ENCODE measurements around the gene ERFE. TPM values are rescaled to one million over a fixed set of nuclear protein-coding genes. Genes with fewer than 3 reads are reported as not detected.

Gene ERFE
- total RNA-seq, 2 experiments from 2014 or later: 0.07 to 0.39 TPM

GRCh38 chr2:238128534-238129001 is 30.2 kb upstream of the ERFE start:
- intact Hi-C loops (cut with DNase I, micrococcal nuclease): no loop called here
- ATAC-seq (no peak), DNase-seq (no peak)
- H3K9me3 Mint-ChIP-seq (ENCODE audit: low read depth): no peaks in the 10 kb centered on the region
- no peak overlapping the region for H3K27ac Mint-ChIP-seq
- ChIA-PET CTCF (no interaction called here), POLR2A (no interaction called here)
- no peaks in the 10 kb centered on the region for H3K27me3 Mint-ChIP-seq
- no peaks in the 10 kb centered on the region for H3K4me1 Mint-ChIP-seq
- H3K4me3 Mint-ChIP-seq: no peak overlapping the region
- H3K36me3 Mint-ChIP-seq (ENCODE audit: low read depth): no peaks in the 10 kb centered on the region

GRCh38 chr2:238129166-238130010 is 29.4 kb upstream of the ERFE start:
- ChIA-PET CTCF (no interaction called here), POLR2A (no interaction called here)
- no peaks in the 10 kb centered on the region for H3K9me3 Mint-ChIP-seq (ENCODE audit: low read depth)

GRCh38 chr2:238130111-238130695 is 28.6 kb upstream of the ERFE start:
- ChIA-PET CTCF (interaction anchor here (0.6 kb wide), 1 partner anchor 108 kb away, joined by 3 read pairs; no protein-coding TSS in a partner anchor), POLR2A (interaction anchor here (0.6 kb wide), 1 partner anchor 62 kb away, joined by 4 read pairs; no protein-coding TSS in a partner anchor)
- no peaks in the 10 kb centered on the region for H3K36me3 Mint-ChIP-seq (ENCODE audit: low read depth)
- H3K27me3 Mint-ChIP-seq: no peaks in the 10 kb centered on the region
- ATAC-seq (no peak), DNase-seq (no peak)
- H3K4me3 Mint-ChIP-seq: no peak overlapping the region
- no peaks in the 10 kb centered on the region for H3K4me1 Mint-ChIP-seq
- intact Hi-C loops (cut with DNase I, micrococcal nuclease): no loop called here
- no peak overlapping the region for H3K27ac Mint-ChIP-seq
- no peaks in the 10 kb centered on the region for H3K9me3 Mint-ChIP-seq (ENCODE audit: low read depth)

More at GRCh38 chr2:238129166-238130010, 29.4 kb upstream of the ERFE start:
- H3K27ac Mint-ChIP-seq: no peak overlapping the region
- H3K27me3 Mint-ChIP-seq: no peaks in the 10 kb centered on the region
- no peaks in the 10 kb centered on the region for H3K36me3 Mint-ChIP-seq (ENCODE audit: low read depth)
- ATAC-seq: no peak
- no peak for DNase-seq
- H3K4me1 Mint-ChIP-seq: no peaks in the 10 kb centered on the region
- intact Hi-C loops (cut with DNase I, micrococcal nuclease): no loop called here
- H3K4me3 Mint-ChIP-seq: no peak overlapping the region

DNA sequence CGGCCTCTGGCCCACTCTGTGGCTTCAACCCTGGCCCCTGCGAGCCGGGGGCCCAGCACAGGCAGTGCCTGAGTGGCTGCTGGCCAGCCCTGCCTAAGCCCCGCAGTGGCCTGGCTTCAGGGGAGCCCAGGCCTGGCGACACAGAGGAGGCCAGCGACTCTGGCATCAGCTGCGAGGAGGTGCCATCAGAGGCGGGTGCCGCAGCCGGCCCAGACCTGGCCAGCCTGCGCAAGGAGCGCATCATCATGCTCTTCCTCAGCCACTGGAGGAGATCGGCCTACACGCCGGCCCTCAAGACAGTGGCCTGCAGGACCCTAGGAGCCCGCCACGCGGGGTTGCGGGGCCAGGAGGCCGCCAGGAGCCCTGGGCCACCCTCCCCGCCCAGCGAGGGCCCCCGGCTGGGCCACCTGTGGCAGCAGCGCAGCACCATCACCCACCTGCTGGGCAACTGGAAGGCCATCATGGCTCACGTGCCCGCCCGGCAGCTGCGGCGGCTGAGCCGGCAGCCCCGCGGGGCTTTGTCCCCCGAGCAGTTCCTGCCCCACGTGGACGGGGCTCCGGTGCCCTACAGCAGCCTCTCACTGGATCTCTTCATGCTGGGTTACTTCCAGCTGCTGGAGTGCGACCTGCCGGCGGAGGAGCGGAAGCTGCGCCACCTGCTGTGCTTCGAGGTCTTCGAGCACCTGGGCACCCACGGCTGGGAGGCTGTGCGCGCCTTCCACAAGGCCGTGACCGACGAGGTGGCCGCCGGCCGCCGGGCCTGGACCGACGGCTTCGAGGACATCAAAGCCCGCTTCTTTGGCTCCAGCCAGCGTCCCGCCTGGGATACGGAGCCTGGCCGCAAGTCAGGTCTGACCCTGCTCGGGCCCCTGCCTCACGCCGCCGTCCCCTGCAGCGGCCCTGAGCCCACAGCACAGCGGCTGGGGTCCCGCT is 27.8 kb upstream of the ERFE start:
- no peaks in the 10 kb centered on the region for H3K36me3 Mint-ChIP-seq (ENCODE audit: low read depth)
- DNase-seq (no peak), ATAC-seq (no peak)
- H3K27ac Mint-ChIP-seq: no peak overlapping the region
- no peaks in the 10 kb centered on the region for H3K4me1 Mint-ChIP-seq
- no peak overlapping the region for H3K4me3 Mint-ChIP-seq
- ChIA-PET CTCF (interaction anchor here (0.6 kb wide), 1 partner anchor 107 kb away, joined by 3 read pairs; no protein-coding TSS in a partner anchor), POLR2A (no interaction called here)
- H3K27me3 Mint-ChIP-seq: no peaks in the 10 kb centered on the region
- no peaks in the 10 kb centered on the region for H3K9me3 Mint-ChIP-seq (ENCODE audit: low read depth)
- intact Hi-C loops (cut with DNase I, micrococcal nuclease): no loop called here

DNA sequence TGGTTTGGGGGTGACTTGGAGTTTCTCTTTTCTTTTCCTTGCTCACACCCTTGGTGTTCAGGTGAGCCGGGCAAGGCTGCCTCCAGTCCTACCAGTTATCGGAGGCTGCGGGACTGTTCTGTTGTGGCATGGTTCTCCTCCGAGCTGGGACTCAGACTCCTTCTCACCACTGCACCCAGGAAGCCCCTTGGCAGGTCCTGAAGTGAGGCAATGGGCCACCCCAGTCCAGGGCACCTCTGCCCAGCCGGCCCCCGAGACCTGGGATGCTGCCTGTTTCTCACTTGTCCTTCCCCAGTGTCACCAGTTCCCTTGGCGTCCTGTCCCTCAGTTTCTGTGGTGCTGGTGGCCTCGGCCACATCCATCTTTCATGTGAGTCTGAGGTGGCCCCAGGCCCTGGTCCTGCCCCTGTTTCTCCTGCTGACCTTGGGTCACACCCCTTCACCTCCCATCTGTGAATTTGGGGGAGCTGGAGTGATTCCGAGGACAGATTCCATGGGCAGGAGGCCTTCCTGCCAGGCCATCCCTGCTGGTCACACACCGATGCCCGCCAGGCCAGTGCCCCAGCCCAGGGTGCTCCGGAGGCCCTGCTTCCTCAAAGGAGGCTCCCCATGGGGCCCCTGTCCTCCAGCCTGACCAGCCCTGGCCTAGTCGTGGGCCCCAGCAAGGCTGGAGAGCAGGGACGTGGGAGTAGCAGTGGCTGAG is 26.9 kb upstream of the ERFE start:
- H3K36me3 Mint-ChIP-seq (ENCODE audit: low read depth): no peaks in the 10 kb centered on the region
- ChIA-PET POLR2A (no interaction called here), CTCF (no interaction called here)
- DNase-seq (no peak), ATAC-seq (no peak)
- H3K9me3 Mint-ChIP-seq (ENCODE audit: low read depth): no peaks in the 10 kb centered on the region
- no peak overlapping the region for H3K27ac Mint-ChIP-seq
- intact Hi-C loops (cut with DNase I, micrococcal nuclease): no loop called here
- H3K4me1 Mint-ChIP-seq: no peaks in the 10 kb centered on the region
- no peaks in the 10 kb centered on the region for H3K27me3 Mint-ChIP-seq
- no peak overlapping the region for H3K4me3 Mint-ChIP-seq

GRCh38 chr2:238132463-238133450 is 26.0 kb upstream of the ERFE start:
- no peak for DNase-seq
- Mint-ChIP-seq H3K36me3 (ENCODE audit: low read depth) (no peaks in the 10 kb centered on the region), H3K9me3 (ENCODE audit: low read depth) (no peaks in the 10 kb centered on the region), H3K27me3 (no peaks in the 10 kb centered on the region), H3K27ac (no peak overlapping the region), H3K4me1 (no peaks in the 10 kb centered on the region), H3K4me3 (no peak overlapping the region)
- ATAC-seq: no peak
- intact Hi-C loops (cut with DNase I, micrococcal nuclease): no loop called here
- ChIA-PET CTCF (interaction anchor here (0.7 kb wide), 1 partner anchor 355 kb away, joined by 3 read pairs; no protein-coding TSS in a partner anchor), POLR2A (no interaction called here)

DNA sequence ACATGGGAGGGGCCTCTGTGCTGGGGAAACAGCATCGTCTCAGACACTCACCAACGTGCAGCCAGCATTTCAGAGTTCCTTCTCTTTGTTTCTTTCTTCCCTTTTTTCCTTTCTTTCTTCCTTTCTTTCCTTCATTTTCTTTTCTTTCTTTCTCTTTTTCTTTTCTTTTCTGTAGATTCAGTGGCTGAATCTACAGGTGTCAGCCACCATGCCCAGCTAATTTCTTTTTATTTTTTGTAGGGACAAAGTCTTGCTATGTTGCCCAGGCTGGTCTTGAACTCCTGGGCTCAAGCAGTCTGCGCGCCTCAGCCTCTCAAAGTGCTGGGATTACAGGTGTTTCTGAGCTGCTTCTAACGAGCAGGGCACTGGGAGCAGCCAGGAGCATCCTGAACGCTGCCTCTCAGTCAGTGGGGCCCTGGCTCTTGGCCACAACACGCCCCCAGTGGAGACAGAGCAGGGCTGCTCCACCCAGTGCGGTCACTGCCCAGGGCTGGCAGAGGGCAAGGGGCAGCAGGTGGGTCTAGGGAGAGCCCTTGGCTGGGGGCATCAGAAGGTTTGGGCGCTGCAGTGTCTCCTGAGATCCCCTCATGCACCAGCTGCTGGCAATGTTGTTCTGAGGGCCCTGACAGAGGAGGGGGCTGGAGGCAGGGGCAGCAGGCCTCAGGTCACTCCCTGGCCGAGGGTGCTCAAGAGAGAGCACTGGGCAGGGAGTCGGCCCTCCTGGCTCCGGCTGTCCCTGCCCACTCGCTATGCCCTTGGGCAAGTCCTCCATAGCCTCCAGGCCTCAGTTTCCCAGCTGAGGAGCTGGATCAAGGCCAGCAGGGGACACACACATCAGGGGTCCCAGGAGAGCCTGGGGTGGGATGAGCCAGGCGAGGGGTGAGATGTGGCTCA is 25.0 kb upstream of the ERFE start:
- no peaks in the 10 kb centered on the region for H3K4me1 Mint-ChIP-seq
- CTCF ChIA-PET: interaction anchor here (0.6 to 0.7 kb wide), 2 partner anchors 188 to 356 kb away, joined by 3 read pairs; no protein-coding TSS in a partner anchor

GRCh38 chr2:238134393-238134785 is 24.4 kb upstream of the ERFE start:
- ChIA-PET CTCF (interaction anchor here (0.5 to 0.6 kb wide), 2 partner anchors 188 to 307 kb away, joined by 3 read pairs; no protein-coding TSS in a partner anchor), POLR2A (interaction anchor here (0.5 kb wide), 1 partner anchor 210 kb away, joined by 3 read pairs; no protein-coding TSS in a partner anchor)
- no peak for ATAC-seq
- H3K9me3 Mint-ChIP-seq (ENCODE audit: low read depth): no peaks in the 10 kb centered on the region
- no peaks in the 10 kb centered on the region for H3K4me1 Mint-ChIP-seq
- H3K27ac Mint-ChIP-seq: no peak overlapping the region
- H3K4me3 Mint-ChIP-seq: no peak overlapping the region
- DNase-seq: no peak
- no peaks in the 10 kb centered on the region for H3K36me3 Mint-ChIP-seq (ENCODE audit: low read depth)
- intact Hi-C loops (cut with DNase I, micrococcal nuclease): no loop called here
- H3K27me3 Mint-ChIP-seq: no peaks in the 10 kb centered on the region

More for the DNA sequence above, 25.0 kb upstream of the ERFE start:
- H3K4me3 Mint-ChIP-seq: no peak overlapping the region
- H3K36me3 Mint-ChIP-seq (ENCODE audit: low read depth): no peaks in the 10 kb centered on the region
- DNase-seq (no peak), ATAC-seq (no peak)
- no peaks in the 10 kb centered on the region for H3K27me3 Mint-ChIP-seq
- H3K27ac Mint-ChIP-seq: no peak overlapping the region
- POLR2A ChIA-PET: no interaction called here
- no peaks in the 10 kb centered on the region for H3K9me3 Mint-ChIP-seq (ENCODE audit: low read depth)
- intact Hi-C loops (cut with DNase I, micrococcal nuclease): no loop called here

- ATAC-seq (no peak), DNase-seq (no peak)
- Mint-ChIP-seq H3K27me3 (no peaks in the 10 kb centered on the region), H3K4me1 (no peaks in the 10 kb centered on the region), H3K27ac (no peak overlapping the region), H3K36me3 (ENCODE audit: low read depth) (no peaks in the 10 kb centered on the region), H3K9me3 (ENCODE audit: low read depth) (no peaks in the 10 kb centered on the region), H3K4me3 (no peak overlapping the region)
- ChIA-PET POLR2A (no interaction called here), CTCF (no interaction called here)
- intact Hi-C loops (cut with DNase I, micrococcal nuclease): no loop called here
Observed at GRCh38 chr2:238135601-238136150, 23.1 kb upstream of the ERFE start.

All from activated CD4-positive, alpha-beta T cell treated with anti-CD3 and anti-CD28 coated beads for 36 hours (primary cell).